Ammon's horn (tissue), 1 donor: Measurements from ENCODE around the gene CORO2B.

ENCODE experiments used
- DNase-seq: peaks from one replicate; pipeline ENCODE4 v3.0.0-alpha.2; 2016; ENCODE audit warnings: low spot score

Gene CORO2B

DNA sequence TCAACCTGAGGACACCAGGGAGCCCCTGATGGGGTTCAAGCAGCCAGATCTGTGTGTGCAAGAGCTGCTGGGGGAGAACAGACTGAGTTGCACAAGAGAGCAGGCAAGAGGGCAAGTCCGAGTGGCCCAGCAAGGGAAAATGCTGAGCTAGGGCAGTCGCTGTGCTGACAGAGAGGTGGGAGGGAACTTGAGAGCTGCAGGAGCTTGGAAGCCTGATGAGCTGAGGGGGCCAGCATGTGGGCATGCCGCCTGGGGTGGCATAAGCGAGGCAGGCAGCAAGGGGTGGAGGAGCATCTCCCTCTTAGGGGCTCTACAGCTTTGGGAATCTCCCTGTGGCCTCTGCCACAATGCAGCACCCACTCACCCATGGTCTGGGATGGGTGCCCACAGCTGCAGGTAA lies 4.7 kb upstream of the CORO2B start:
- DNase-seq = no peak

GRCh38 chr15:68574629-68575028 lies 4.2 kb upstream of the CORO2B start:
- no peak for DNase-seq

DNA sequence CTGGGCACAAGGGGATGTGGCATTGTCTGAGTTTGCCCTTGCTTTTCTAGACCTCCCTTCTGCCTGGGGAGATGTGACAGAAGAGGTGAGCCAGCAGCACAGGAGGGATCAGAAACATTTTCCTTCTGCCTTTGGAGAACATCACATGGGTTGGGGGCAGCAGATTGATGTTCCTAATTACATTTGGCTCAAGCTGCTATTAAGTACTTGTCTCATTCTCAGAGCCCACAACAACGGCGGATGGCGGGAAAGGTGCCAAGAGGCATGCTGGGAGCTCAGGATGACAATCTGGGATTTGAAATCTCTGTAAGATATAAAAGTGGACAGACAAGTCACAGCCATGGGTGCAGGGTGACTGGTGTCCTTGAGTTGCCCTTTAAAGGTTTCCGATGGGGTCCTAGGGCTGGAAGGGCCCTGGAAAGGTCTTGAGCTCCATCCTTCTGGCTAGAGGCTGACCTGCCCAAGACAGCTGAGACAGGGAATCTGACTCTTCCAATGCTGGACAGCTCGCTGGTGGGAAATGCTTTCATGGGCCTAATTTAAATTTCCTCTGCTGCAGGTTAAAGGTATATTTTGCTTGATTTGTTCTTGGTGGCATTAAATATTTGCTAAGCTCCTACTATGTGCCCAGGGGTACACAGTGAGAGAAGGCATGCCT lies 2.4 kb upstream of the CORO2B start:
- DNase-seq = no peak

GRCh38 chr15:68578175-68578979 lies 416 bp upstream of the CORO2B start:
- DNase-seq = peak; percentile 84

DNA sequence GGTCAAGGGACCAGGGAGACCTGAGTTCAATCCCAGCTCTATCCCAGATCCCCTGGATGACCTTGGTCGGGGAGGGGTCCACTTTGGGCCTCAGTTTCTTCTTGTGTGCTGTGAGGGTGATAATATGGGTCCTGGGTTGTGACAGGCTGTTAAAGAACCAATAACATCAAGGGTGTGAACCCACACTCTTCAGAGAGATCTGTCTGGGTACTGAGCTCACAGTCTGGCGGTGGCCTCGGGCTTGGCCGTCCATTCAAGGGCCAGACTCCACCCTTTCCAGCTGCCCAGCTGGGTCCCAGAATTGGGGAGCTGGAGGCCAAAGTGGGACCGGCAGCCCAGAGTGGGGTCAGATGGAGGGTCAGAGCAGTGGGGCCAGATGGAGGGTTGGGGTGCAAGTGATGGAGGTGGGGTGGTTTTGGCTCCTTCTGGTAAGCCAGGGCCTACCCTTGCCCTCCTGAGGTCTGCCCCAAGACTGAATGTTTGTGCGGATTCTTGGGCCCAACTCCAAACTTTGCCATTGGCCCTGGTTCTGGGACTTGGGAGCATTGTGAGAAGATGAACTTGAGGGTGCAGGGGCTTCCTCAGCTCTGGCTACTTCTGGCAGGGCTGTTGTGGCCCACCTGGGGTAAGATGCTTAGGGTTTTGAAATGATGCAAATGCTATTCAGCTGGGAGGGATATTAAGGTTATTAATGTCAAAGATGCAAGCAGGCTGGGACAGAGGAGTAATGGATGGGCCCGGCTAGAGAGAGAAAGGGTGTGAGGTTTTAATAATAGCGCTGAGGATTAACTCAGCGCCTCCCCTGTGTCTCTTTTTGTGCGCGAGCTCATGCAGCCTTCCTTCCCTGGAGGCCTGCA lies 1.5 kb downstream of the CORO2B start:
- DNase-seq = peak; percentile 46

DNA sequence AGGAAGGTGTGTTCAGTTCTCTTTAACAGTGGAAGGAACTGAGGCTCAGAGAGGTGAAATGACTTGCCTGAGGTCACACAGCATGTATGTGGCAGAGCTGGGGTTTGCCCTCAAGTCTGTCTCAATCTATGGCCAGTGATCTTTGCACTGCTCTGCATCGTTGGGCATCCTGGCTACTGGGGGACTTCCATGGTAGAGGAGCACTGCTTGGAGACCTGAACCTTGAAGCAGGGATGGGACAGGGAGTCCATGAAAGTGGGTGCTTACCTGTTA lies 2.0 kb downstream of the CORO2B start:
- DNase-seq = no peak

GRCh38 chr15:68581725-68582124 lies 2.9 kb downstream of the CORO2B start:
- no peak for DNase-seq

DNA sequence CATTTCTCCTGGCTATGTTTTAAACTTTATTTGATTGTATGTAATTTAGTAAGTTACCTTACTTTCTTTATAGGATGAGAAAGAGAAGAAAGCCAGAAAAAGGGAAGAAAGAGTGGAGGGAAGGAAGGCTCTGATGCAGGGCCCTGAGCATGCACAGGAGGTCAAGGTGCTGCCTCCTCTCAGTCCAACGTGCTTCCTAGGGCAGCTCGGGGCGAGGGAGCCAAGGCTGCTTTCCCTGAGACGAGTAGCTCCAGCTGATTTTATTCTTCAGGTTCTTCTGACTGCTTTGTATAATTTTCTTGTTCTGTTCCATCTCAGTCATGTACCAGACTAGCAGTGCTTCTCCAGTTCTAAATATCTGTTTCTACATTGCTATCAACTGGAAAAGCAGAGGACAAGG lies 3.4 kb downstream of the CORO2B start:
- DNase-seq = no peak

GRCh38 chr15:68582864-68583263 lies 4.1 kb downstream of the CORO2B start:
- DNase-seq = no peak

DNA sequence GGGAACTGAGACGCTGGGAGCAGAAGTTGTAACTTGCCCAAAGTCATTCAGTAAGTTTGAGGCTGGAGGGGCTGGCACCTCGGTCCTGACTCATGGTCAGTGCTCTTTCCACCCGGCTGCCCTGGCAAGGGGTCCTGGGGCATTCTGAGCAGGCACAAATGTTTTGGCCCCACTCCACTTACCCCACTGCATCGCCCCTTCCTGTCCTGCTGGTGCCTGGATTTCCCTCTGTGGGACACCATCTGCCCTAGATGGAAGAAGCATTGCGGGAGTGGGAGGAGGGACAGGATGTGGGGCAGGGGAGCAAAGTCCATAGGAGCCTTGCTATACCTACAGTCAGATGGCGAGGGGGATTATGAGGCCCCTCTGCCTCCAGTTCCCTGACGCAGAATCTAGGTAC lies 4.5 kb downstream of the CORO2B start:
- DNase-seq = no peak

DNA sequence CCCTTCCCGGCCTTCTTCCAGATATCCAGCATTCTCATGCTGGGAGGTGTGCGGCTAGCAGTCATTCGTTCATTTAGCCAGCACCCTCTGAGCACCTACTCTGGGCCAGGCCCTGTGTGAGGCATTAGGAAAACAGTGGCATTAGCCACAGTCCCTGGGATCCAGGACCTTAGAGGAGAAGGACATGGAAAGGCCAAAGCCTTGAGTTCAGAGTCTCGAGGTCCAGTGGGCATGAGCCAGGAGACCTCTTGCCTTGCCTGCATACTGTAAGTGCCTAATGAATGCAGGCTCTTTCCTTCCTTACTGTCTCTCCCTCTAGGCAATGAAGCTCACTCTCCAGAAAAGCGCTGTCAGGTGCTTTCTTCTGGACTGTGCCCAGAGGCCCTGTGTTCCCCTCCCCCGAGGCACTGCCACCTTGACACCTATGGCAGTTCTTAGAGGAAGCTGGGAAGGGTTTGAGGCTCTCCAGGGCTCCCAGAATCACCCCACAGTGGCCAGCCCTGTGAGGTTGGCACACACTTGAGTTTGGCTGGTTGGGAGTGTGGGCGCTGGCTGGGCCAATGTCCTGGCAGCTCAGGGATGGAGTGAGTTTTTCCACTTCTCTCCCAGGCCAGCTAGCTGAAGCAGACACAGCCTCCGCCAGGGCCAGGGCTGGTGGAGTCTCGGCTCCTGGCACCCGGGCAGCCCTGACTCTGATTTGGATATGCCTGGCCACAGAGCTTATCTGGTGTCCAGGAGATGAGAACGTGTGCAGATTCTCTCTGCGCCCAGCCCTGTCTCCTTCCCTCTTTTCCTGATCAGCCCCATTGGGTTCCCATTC lies 5.4 kb downstream of the CORO2B start:
- DNase-seq = no peak

- peak; percentile 59 for DNase-seq
Observed at GRCh38 chr15:68584756-68585573, 6.2 kb downstream of the CORO2B start.

GRCh38 chr15:68585574-68586273 lies 6.9 kb downstream of the CORO2B start:
- DNase-seq = peak; percentile 83

DNA sequence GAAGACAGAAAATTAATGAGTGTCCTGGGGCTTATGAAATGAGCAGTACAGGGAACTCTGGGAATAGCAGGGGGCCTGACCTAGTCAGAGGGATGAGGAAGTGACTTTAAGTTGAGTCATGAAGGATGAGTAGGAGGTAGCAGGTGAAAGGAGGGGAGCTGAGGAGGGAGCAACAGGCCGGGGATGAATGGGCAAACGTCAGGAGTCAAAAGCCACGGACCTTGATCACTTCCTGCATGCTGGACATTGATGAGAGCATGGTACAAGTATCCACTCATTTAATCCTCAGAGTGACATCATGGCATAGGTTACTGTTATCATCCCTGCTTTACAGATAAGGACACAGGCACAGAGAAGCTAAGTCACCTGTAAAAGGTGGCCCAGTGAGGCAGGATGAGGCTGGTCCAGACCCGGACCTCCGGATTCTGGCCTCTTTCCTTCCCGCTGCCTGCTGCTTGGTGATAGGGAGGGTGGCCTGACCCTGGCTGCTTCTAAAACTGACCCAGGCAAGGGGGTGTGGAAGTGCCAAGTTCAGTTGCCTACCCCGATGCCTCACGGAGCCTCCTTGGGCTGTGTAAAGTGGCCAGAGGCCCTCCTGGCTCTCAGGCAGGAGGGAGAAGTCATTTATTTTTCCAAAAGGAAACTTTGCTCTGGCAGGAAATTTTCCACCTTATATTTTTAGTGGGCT lies 7.6 kb downstream of the CORO2B start:
- no peak for DNase-seq

- DNase-seq = no peak
Observed at GRCh38 chr15:68587769-68588385, 9.1 kb downstream of the CORO2B start.

DNA sequence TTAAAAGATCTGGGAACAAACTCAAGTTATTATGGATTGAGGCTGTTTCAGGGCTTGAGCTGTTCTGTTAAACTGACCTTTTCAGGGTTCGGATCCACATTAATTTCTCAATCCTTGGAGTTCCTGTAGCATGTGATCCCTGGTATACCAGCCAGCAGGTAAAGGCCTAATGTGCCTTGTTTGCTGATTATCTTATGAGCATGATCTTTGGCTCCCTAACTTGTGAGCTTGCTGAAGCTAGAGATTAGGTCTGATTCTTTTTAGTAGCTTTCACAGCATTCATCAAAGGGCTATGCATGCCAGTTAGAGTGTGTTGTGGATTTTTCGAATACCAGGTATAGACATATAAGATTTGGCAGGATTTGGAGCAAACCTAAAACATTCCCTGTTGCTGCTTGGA lies 10.3 kb downstream of the CORO2B start:
- no peak for DNase-seq

DNA sequence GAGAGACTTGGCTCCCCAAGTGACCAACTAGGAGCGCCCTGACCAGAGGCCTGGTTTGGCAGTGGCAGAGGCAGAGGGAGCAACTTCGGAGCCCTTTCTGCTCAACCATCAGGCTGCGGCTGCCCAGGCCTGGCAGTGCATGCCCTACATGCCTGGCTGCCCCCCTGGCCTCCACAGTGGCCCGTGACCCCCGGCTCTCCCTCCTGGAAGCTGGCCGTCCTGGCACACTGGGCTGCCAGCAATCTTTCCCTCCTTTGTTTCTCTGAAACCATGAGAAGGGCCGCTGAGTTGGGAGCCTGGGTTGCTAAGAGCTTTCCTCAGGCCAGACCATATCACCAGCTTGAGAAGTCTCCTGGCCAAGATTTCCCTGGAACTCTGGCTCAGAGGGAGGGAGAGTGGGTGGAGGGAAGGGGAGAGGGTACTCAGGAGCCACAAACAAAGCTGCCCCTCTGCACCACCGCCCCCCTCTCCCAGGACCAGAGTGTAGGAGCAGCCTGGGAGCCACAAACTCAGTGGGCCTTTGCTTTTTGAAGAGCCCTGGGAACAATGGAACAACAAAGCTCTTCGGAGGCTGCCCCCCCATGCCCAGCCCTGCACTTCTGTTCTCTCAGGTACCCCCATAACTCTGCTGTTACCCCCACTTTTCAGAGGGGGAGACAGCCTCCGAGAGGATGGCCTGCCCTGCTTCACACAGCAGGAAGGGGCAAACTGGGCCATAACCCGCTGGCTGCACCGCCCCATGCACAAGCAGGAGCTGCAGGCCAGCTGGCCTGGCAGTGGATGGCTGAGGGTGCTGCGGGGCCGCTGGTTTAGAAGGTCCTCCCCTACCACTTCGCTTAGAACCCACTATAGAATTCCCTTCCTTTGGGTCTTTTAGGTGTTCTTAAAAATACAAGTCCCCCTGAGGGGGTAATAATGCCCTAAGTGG lies 11.3 kb downstream of the CORO2B start:
- DNase-seq = peak; percentile 75

DNA sequence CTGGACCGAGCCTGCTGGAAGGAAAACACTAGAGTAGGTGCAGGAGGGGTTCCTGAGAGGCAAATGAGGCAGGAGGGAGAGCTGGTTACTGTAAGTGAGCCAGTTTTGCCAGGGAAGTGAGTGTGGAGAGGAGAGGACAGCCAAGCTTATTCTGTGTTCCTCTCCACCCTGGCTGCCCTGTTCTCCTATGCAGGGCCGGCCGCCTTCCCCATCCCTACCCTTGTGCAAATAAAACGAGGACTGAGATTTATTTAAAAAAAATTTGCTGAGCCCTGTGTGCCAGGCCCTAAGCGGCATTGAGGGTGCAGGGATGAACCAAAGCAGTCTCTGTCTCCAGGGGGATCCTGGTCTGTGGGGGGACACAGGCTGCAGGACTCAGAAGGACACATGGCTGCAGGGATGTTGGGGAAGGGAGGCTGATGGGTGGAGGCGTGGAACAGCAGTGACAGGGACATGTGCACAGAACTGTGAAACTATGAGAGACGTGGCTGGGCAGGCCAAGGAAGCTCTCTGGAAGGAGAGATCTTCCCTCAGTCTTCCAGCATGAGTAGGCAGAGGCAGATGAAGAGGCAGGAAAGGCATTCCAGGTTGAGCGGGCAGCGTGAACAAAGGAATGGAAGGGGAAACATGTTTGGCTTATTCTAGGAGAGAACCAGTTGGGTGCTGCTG lies 12.1 kb downstream of the CORO2B start:
- DNase-seq = no peak
